GM21447 (cell line): ENCODE results near the gene HSD17B2.

Experiments used
- ATAC-seq: cut with Tn5 transposase; IDR thresholded peaks from one replicate; pipeline ENCODE4 v1.9.1; 2021; ENCODE audit not compliant: unreplicated experiment

The HSD17B2 gene

GRCh38 chr16:82017911-82018568 is 17.0 kb upstream of the HSD17B2 start:
- ATAC-seq = no peak

GRCh38 chr16:82019535-82019934 is 15.5 kb upstream of the HSD17B2 start:
- no peak for ATAC-seq

- ATAC-seq = no peak
Measured at GRCh38 chr16:82020051-82020450, 15.0 kb upstream of the HSD17B2 start.

- no peak for ATAC-seq
Measured at GRCh38 chr16:82023206-82023605, 11.8 kb upstream of the HSD17B2 start.

GRCh38 chr16:82024316-82024715 is 10.7 kb upstream of the HSD17B2 start:
- ATAC-seq = no peak

- no peak for ATAC-seq
Measured at GRCh38 chr16:82024883-82025282, 10.2 kb upstream of the HSD17B2 start.

GRCh38 chr16:82027629-82028064 is 7.4 kb upstream of the HSD17B2 start:
- no peak for ATAC-seq

GRCh38 chr16:82031116-82032084 is 3.7 kb upstream of the HSD17B2 start:
- no peak for ATAC-seq

GRCh38 chr16:82033006-82033405 is 2.0 kb upstream of the HSD17B2 start:
- ATAC-seq = no peak

GRCh38 chr16:82033683-82034300 is 1.3 kb upstream of the HSD17B2 start:
- no peak for ATAC-seq

- ATAC-seq = no peak
Measured at GRCh38 chr16:82037251-82037650, 2.2 kb downstream of the HSD17B2 start.

- no peak for ATAC-seq
Measured at GRCh38 chr16:82037666-82038065, 2.6 kb downstream of the HSD17B2 start.

- ATAC-seq = no peak
Measured at GRCh38 chr16:82040296-82040695, 5.2 kb downstream of the HSD17B2 start.

- no peak for ATAC-seq
Measured at GRCh38 chr16:82041542-82041941, 6.5 kb downstream of the HSD17B2 start.

GRCh38 chr16:82042144-82042543 is 7.1 kb downstream of the HSD17B2 start:
- no peak for ATAC-seq

- no peak for ATAC-seq
Measured at GRCh38 chr16:82042846-82043245, 7.8 kb downstream of the HSD17B2 start.

GRCh38 chr16:82043680-82044584 is 8.9 kb downstream of the HSD17B2 start:
- no peak for ATAC-seq

GRCh38 chr16:82044585-82044911 is 9.5 kb downstream of the HSD17B2 start:
- ATAC-seq = no peak

GRCh38 chr16:82045465-82045864 is 10.4 kb downstream of the HSD17B2 start:
- no peak for ATAC-seq

GRCh38 chr16:82046541-82046940 is 11.5 kb downstream of the HSD17B2 start:
- no peak for ATAC-seq

- no peak for ATAC-seq
Measured at GRCh38 chr16:82046941-82047340, 11.9 kb downstream of the HSD17B2 start.
